Upper lobe of left lung (tissue), 6 donors: ENCODE measurements around the gene ZSWIM1. TPM values are rescaled to one million over a fixed set of nuclear protein-coding genes. Genes with fewer than 3 reads are reported as not detected.

Experiments
- ATAC-seq, 2 donors: fragments of 200-7000 bp; cut with Tn5 transposase; one replicate each; pipeline ENCODE4 v1.9.1; 2022; ENCODE audit warnings: mild to moderate bottlenecking in 2 of 2, moderate library complexity in 2 of 2; ENCODE audit not compliant: low FRiP score in 2 of 2
- DNase-seq, 2 donors: peaks; one replicate each; pipeline ENCODE4 v3.0.0-alpha.2; 2019 to 2020
- H3K27ac ChIP-seq, 4 donors: fragments of 200-600 bp; sonication (generic); one replicate each; pipeline ENCODE4 v1.5.1; 2016 to 2019
- H3K27me3 ChIP-seq, 4 donors: fragments of 200-600 bp; sonication (generic); one replicate each; pipeline ENCODE4 v1.5.1; 2017 to 2019
- H3K36me3 ChIP-seq, 4 donors: fragments of 200-600 bp; sonication (generic); one replicate each; pipeline ENCODE4 v1.5.1; 2016 to 2019
- H3K4me1 ChIP-seq, 4 donors: fragments of 200-600 bp; sonication (generic); one replicate each; pipeline ENCODE4 v1.5.1; 2018 to 2019
- H3K4me3 ChIP-seq, 4 donors: fragments of 200-600 bp; sonication (generic); one replicate each; pipeline ENCODE4 v1.5.1; 2017 to 2019; ENCODE audit warnings: mild to moderate bottlenecking in 2 of 4, moderate library complexity in 1 of 4
- H3K9me3 ChIP-seq, 4 donors: fragments of 200-600 bp; sonication (generic); one replicate each; pipeline ENCODE4 v1.5.1; 2018 to 2019
- CTCF ChIP-seq, 6 experiments: fragments of 450-650 bp in 4 of 6; fragments of 200-600 bp in 2 of 6; sonication (generic) in 2 of 6; IDR thresholded peaks; one replicate each; pipeline ENCODE4 v1.5.1; 2016 to 2019; ENCODE audit warnings: antibody characterized with exemption in 6 of 6
- EP300 ChIP-seq, 4 donors: sonication (generic); formaldehyde crosslinking; IDR thresholded peaks; one replicate each; pipeline ENCODE4 v1.5.1; 2017; ENCODE audit warnings: antibody characterized with exemption in 4 of 4, control low read depth in 2 of 4
- POLR2A ChIP-seq, 4 donors: fragments of 450-650 bp; IDR thresholded peaks; one replicate each; pipeline ENCODE4 v1.5.1; 2016 to 2017; ENCODE audit warnings: antibody characterized with exemption in 4 of 4, mild to moderate bottlenecking in 2 of 4
- POLR2AphosphoS5 ChIP-seq, 2 donors: sonication (generic); formaldehyde crosslinking; IDR thresholded peaks; one replicate each; pipeline ENCODE4 v1.5.1; 2017; ENCODE audit warnings: antibody characterized with exemption in 2 of 2
- WGBS, 2 donors: methylation state at CpG; one replicate each; pipeline ENCODE4 v1.1.5; 2017 to 2018; 5-methylcytosine and 5-hydroxymethylcytosine counted together
- total RNA-seq, 6 donors: library from RNA; depleted of rRNA in 4 of 6; stranded (reverse); fragments of >200 nt in 4 of 6; gene quantifications; one replicate each; pipeline versions ENCODE4 v1.1.0 to v1.2.1, GENCODE V29; 2016 to 2021
- donor health status: DM: no; HTN: no; CAD: no; lungs with moderate emphysema.
- donor health status: DM: no; HTN: yes; CAD: no; lungs with severe emphysema.

The ZSWIM1 gene
- total RNA-seq, 6 donors from 2014 or later, result 4.2 to 9.7 (median 8.6) TPM

DNA sequence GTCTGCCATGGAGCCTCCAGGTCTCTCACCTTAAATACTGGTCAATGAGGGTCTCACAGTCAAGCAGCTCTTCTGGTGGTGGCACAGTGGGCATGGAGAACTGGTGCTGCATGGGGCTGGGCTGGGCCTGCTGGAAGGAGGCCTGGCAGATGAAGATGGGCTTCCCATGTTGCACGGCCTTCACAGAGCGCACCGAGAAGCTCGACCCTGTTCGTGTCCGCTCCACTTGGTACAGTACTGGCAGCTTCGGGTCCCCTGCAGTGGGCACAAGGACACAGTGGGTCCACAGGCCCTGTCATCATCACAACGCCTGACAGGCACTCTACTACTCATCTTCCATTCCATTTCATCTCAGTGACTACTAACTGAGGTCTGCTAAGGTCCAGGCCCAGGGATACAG lies 32.6 kb upstream of the ZSWIM1 start:
- 93 to 94% methylated on average over 6 to 8 of the region's 8 CpGs for WGBS, 2 donors
- Histone ChIP-seq H3K4me1 (no peaks in the 10 kb centered on the region), H3K27me3 (no peaks in the 10 kb centered on the region), H3K27ac (no peak overlapping the region), H3K9me3 (no peaks in the 10 kb centered on the region), H3K36me3 (peaks cover 13 to 88% (median 46%) of the 10 kb centered on the region in 4 donors), H3K4me3 (no peak overlapping the region)
- no peak for ATAC-seq
- no peak for DNase-seq
- no peak for TF ChIP-seq POLR2AphosphoS5 (IDR thresholded peaks at IDR 0.05)
- no peak for TF ChIP-seq POLR2A (IDR thresholded peaks at IDR 0.05)
- no peak for TF ChIP-seq EP300 (IDR thresholded peaks at IDR 0.05)
- no peak for TF ChIP-seq CTCF (IDR thresholded peaks at IDR 0.05)

DNA sequence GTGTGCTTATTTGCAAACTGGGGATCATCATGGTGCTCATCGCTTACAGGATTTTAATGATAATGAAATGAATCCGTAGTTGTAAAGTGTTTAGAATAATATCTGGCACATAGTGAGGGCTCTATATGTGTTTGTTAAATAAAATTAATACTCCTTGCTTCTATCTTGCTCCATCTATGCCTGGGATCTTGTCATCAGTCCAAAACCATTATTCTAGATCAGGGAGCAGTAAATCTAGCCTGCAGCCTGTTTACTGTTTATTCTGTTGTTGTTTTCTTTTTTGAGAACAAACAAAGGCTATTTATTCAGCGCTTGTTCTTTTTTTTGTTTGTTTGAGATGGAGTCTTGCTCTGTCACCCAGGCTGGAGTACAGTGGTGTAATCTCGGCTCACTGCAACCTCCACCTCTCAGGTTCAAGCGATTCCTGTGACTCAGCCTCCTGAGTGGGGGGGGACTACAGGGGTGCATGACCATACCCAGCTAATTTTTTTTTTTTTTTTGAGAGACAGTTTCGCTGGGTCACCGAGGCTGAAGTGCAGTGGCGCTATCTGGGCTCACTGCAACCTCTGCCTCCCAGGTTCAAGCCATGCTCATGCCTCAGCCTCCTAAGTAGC lies 32.0 kb upstream of the ZSWIM1 start:
- TF ChIP-seq CTCF (IDR thresholded peaks at IDR 0.05) (no peak), POLR2A (IDR thresholded peaks at IDR 0.05) (no peak)
- H3K36me3 ChIP-seq, result peaks cover 12 to 88% (median 42%) of the 10 kb centered on the region in 4 donors
- H3K4me1 ChIP-seq, result peaks cover 0 to 1% (median 0%) of the 10 kb centered on the region in 4 donors
- no peak overlapping the region for H3K4me3 ChIP-seq
- ATAC-seq, result no peak
- H3K27me3 ChIP-seq, result no peaks in the 10 kb centered on the region
- no peak for DNase-seq
- WGBS, 2 donors, result 94 to 95% methylated on average over 8 of the region's 8 CpGs
- H3K9me3 ChIP-seq, result no peaks in the 10 kb centered on the region
- no peak overlapping the region for H3K27ac ChIP-seq

DNA sequence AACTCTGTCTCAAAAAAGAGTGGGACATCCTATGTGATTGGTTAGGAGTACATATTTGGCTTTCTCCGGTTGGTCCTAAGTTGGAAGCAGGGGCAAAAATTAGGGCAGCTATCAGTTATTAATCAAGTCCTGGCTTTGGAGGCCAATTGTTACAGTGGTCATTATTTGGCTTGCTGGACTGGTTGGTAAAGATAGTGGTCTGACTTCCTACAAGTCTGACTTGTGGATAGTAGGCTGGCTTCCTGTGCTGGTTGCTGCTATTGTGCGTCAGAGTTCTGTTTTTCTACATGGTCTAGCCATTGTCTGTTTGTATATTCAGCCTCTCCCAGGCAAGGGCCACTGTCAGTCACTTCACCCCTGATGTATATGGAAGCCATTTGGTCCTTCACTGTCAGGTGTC lies 30.8 kb upstream of the ZSWIM1 start:
- H3K27ac ChIP-seq, result no peak overlapping the region
- ATAC-seq (no peak), DNase-seq (no peak)
- WGBS, 2 donors, result 93 to 100% methylated on average over 1 to 2 of the region's 2 CpGs
- no peak overlapping the region for H3K4me3 ChIP-seq
- H3K9me3 ChIP-seq, result no peaks in the 10 kb centered on the region
- H3K27me3 ChIP-seq, result no peaks in the 10 kb centered on the region
- peaks cover 3 to 82% (median 34%) of the 10 kb centered on the region in 4 donors for H3K36me3 ChIP-seq
- TF ChIP-seq CTCF (IDR thresholded peaks at IDR 0.05), result no peak
- no peak for TF ChIP-seq POLR2AphosphoS5 (IDR thresholded peaks at IDR 0.05)
- TF ChIP-seq EP300 (IDR thresholded peaks at IDR 0.05), result no peak
- no peak for TF ChIP-seq POLR2A (IDR thresholded peaks at IDR 0.05)
- H3K4me1 ChIP-seq, result peaks cover 6 to 13% (median 8%) of the 10 kb centered on the region in 4 donors

- Histone ChIP-seq H3K27ac (no peak overlapping the region), H3K27me3 (no peaks in the 10 kb centered on the region), H3K9me3 (no peaks in the 10 kb centered on the region), H3K4me3 (no peak overlapping the region), H3K4me1 (peaks cover 13 to 20% (median 15%) of the 10 kb centered on the region in 4 donors), H3K36me3 (peaks cover 3 to 75% (median 28%) of the 10 kb centered on the region in 4 donors)
- ATAC-seq, result no peak
- no peak for DNase-seq
- TF ChIP-seq CTCF (IDR thresholded peaks at IDR 0.05) (no peak), POLR2AphosphoS5 (IDR thresholded peaks at IDR 0.05) (no peak), EP300 (IDR thresholded peaks at IDR 0.05) (no peak), POLR2A (IDR thresholded peaks at IDR 0.05) (no peak)
- 100% methylated on average over 1 of the region's 1 CpG for WGBS, 2 donors
These were observed 30.1 kb upstream of the ZSWIM1 start for GRCh38 chr20:45850926-45851325.

DNA sequence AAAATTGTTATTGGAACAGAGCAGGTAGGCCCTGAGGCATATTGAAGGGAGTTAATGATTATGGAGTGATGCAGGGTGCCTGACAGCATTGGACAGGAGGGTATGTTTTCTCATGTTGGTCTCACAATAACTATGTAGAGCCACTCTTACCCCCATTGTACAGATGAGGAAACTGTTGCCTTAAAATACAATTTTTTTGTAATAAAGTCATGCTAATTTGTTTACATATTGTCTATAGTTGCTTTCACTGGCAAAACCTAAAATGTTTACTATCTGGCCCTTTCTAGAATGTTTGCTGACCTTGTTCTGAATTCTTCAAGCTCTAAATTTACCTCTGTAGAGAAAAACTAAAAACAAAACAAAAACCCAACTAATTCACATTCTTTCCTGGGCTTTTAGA lies 29.5 kb upstream of the ZSWIM1 start:
- Histone ChIP-seq H3K27ac (no peak overlapping the region), H3K9me3 (no peaks in the 10 kb centered on the region), H3K27me3 (no peaks in the 10 kb centered on the region), H3K4me1 (peaks cover 18 to 25% (median 21%) of the 10 kb centered on the region in 4 donors), H3K36me3 (peaks cover 3 to 70% (median 25%) of the 10 kb centered on the region in 4 donors), H3K4me3 (no peak overlapping the region)
- ATAC-seq, result no peak
- DNase-seq, result no peak
- no peak for TF ChIP-seq POLR2A (IDR thresholded peaks at IDR 0.05)
- TF ChIP-seq CTCF (IDR thresholded peaks at IDR 0.05), result no peak
- no peak for TF ChIP-seq POLR2AphosphoS5 (IDR thresholded peaks at IDR 0.05)
- no peak for TF ChIP-seq EP300 (IDR thresholded peaks at IDR 0.05)
